ENCODE results near the gene FER. TPM values are rescaled to one million over a fixed set of nuclear protein-coding genes. Genes with fewer than 3 reads are reported as not detected.

The FER gene
- total RNA-seq, 1 donor from 2014 or later: 30.7 TPM

GRCh38 chr5:108801301-108801700 is 53.6 kb downstream of the FER start:
- Mint-ChIP-seq H3K36me3 (ENCODE audit: low read depth, unreplicated experiment) (peaks cover 18% of the 10 kb centered on the region), H3K4me3 (ENCODE audit: unreplicated experiment) (no peak overlapping the region), H3K4me1 (ENCODE audit: unreplicated experiment) (no peaks in the 10 kb centered on the region), H3K9me3 (ENCODE audit: unreplicated experiment) (peaks cover 5% of the 10 kb centered on the region), H3K27me3 (ENCODE audit: unreplicated experiment) (no peaks in the 10 kb centered on the region), H3K27ac (ENCODE audit: unreplicated experiment) (no peak overlapping the region)
- no peak for DNase-seq (ENCODE audit: low spot score)
- TF ChIP-seq CTCF (IDR thresholded peaks at IDR 0.05; ENCODE audit: unreplicated experiment): no peak

GRCh38 chr5:108801776-108802175 is 54.1 kb downstream of the FER start:
- no peak for TF ChIP-seq CTCF (IDR thresholded peaks at IDR 0.05; ENCODE audit: unreplicated experiment)
- peaks cover 21% of the 10 kb centered on the region for H3K36me3 Mint-ChIP-seq (ENCODE audit: low read depth, unreplicated experiment)
- H3K9me3 Mint-ChIP-seq (ENCODE audit: unreplicated experiment): peaks cover 5% of the 10 kb centered on the region
- no peak for DNase-seq (ENCODE audit: low spot score)
- H3K27ac Mint-ChIP-seq (ENCODE audit: unreplicated experiment): no peak overlapping the region
- no peaks in the 10 kb centered on the region for H3K27me3 Mint-ChIP-seq (ENCODE audit: unreplicated experiment)
- H3K4me3 Mint-ChIP-seq (ENCODE audit: unreplicated experiment): no peak overlapping the region
- no peaks in the 10 kb centered on the region for H3K4me1 Mint-ChIP-seq (ENCODE audit: unreplicated experiment)

- Mint-ChIP-seq H3K4me3 (ENCODE audit: unreplicated experiment) (no peak overlapping the region), H3K9me3 (ENCODE audit: unreplicated experiment) (no peaks in the 10 kb centered on the region), H3K4me1 (ENCODE audit: unreplicated experiment) (no peaks in the 10 kb centered on the region), H3K36me3 (ENCODE audit: low read depth, unreplicated experiment) (peaks cover 23% of the 10 kb centered on the region), H3K27ac (ENCODE audit: unreplicated experiment) (no peak overlapping the region), H3K27me3 (ENCODE audit: unreplicated experiment) (no peaks in the 10 kb centered on the region)
- DNase-seq (ENCODE audit: low spot score): no peak
- TF ChIP-seq CTCF (IDR thresholded peaks at IDR 0.05; ENCODE audit: unreplicated experiment): no peak
Measured at GRCh38 chr5:108810717-108811116, 63.0 kb downstream of the FER start.

- no peak for TF ChIP-seq CTCF (IDR thresholded peaks at IDR 0.05; ENCODE audit: unreplicated experiment)
- peaks cover 10% of the 10 kb centered on the region for H3K36me3 Mint-ChIP-seq (ENCODE audit: low read depth, unreplicated experiment)
- no peak for DNase-seq (ENCODE audit: low spot score)
- no peaks in the 10 kb centered on the region for H3K9me3 Mint-ChIP-seq (ENCODE audit: unreplicated experiment)
- no peak overlapping the region for H3K27ac Mint-ChIP-seq (ENCODE audit: unreplicated experiment)
- H3K4me1 Mint-ChIP-seq (ENCODE audit: unreplicated experiment): no peaks in the 10 kb centered on the region
- no peak overlapping the region for H3K4me3 Mint-ChIP-seq (ENCODE audit: unreplicated experiment)
- H3K27me3 Mint-ChIP-seq (ENCODE audit: unreplicated experiment): no peaks in the 10 kb centered on the region
Measured at GRCh38 chr5:108813673-108814072, 66.0 kb downstream of the FER start.

GRCh38 chr5:108814551-108814950 is 66.9 kb downstream of the FER start:
- H3K27ac Mint-ChIP-seq (ENCODE audit: unreplicated experiment): no peak overlapping the region
- no peaks in the 10 kb centered on the region for H3K9me3 Mint-ChIP-seq (ENCODE audit: unreplicated experiment)

More at GRCh38 chr5:108814551-108814950, 66.9 kb downstream of the FER start:
- Mint-ChIP-seq H3K36me3 (ENCODE audit: low read depth, unreplicated experiment) (peaks cover 10% of the 10 kb centered on the region), H3K27me3 (ENCODE audit: unreplicated experiment) (no peaks in the 10 kb centered on the region), H3K4me1 (ENCODE audit: unreplicated experiment) (peaks cover 1% of the 10 kb centered on the region), H3K4me3 (ENCODE audit: unreplicated experiment) (no peak overlapping the region)
- DNase-seq (ENCODE audit: low spot score): no peak
- no peak for TF ChIP-seq CTCF (IDR thresholded peaks at IDR 0.05; ENCODE audit: unreplicated experiment)
